GM12892 (cell line): ENCODE measurements around the gene PDE6G.

Source experiments
- DNase-seq: peaks from one replicate; pipeline ENCODE4 v3.0.0; 2011; ENCODE audit not compliant: insufficient read length
- FAIRE-seq: peaks from 2 replicates; lab custom pipeline; 2011; peaks lifted over from hg19 to GRCh38; lab: Jason Lieb, UNC
- POLR2A ChIP-seq: IDR thresholded peaks from 2 replicates; pipeline ENCODE4 v1.6.1; 2011; ENCODE audit warnings: low read depth, low read length, control low read depth
- POLR2AphosphoS5 ChIP-seq: IDR thresholded peaks from 2 replicates; pipeline ENCODE4 v1.6.1; 2011; ENCODE audit warnings: low read depth, low read length, control low read depth
- TAF1 ChIP-seq: IDR thresholded peaks from 2 replicates; pipeline ENCODE4 v1.6.1; 2011; ENCODE audit warnings: low read depth, mild to moderate bottlenecking, control low read depth, low read length, borderline replicate concordance

The PDE6G gene

GRCh38 chr17:81609541-81610311 is 46.6 kb downstream of the PDE6G start:
- FAIRE-seq (no peak), DNase-seq (no peak)
- TF ChIP-seq POLR2A (no peak), POLR2AphosphoS5 (no peak), TAF1 (no peak)

- no peak for DNase-seq
- no peak for FAIRE-seq
- TF ChIP-seq POLR2AphosphoS5 (no peak), TAF1 (no peak), POLR2A (no peak)
These were observed 47.7 kb downstream of the PDE6G start for GRCh38 chr17:81608605-81609004.

- no peak for DNase-seq
- no peak for FAIRE-seq
- TF ChIP-seq TAF1 (no peak), POLR2AphosphoS5 (no peak), POLR2A (no peak)
These were observed 48.3 kb downstream of the PDE6G start for GRCh38 chr17:81608082-81608481.

GRCh38 chr17:81607431-81607830 is 48.9 kb downstream of the PDE6G start:
- FAIRE-seq (no peak), DNase-seq (no peak)
- TF ChIP-seq POLR2A (no peak), TAF1 (no peak)

GRCh38 chr17:81603846-81604610 is 52.3 kb downstream of the PDE6G start:
- FAIRE-seq, result no peak
- no peak for TF ChIP-seq POLR2A
- no peak for TF ChIP-seq TAF1
- no peak for TF ChIP-seq POLR2AphosphoS5
- DNase-seq, result no peak

- DNase-seq, result no peak
- no peak for TF ChIP-seq POLR2AphosphoS5
- TF ChIP-seq TAF1, result no peak
- TF ChIP-seq POLR2A, result no peak
- peak; percentile 88 for FAIRE-seq
These were observed 54.7 kb downstream of the PDE6G start for GRCh38 chr17:81601525-81602120.
